Endometrium (tissue), 2 donors: ENCODE results near the gene DHRS1.

Source experiments
- FAIRE-seq: peaks from 2 replicates; lab custom pipeline; 2012; peaks lifted over from hg19 to GRCh38; lab: Jason Lieb, UNC
- donor health status: control.
- donor health status: control.

Gene DHRS1

DNA sequence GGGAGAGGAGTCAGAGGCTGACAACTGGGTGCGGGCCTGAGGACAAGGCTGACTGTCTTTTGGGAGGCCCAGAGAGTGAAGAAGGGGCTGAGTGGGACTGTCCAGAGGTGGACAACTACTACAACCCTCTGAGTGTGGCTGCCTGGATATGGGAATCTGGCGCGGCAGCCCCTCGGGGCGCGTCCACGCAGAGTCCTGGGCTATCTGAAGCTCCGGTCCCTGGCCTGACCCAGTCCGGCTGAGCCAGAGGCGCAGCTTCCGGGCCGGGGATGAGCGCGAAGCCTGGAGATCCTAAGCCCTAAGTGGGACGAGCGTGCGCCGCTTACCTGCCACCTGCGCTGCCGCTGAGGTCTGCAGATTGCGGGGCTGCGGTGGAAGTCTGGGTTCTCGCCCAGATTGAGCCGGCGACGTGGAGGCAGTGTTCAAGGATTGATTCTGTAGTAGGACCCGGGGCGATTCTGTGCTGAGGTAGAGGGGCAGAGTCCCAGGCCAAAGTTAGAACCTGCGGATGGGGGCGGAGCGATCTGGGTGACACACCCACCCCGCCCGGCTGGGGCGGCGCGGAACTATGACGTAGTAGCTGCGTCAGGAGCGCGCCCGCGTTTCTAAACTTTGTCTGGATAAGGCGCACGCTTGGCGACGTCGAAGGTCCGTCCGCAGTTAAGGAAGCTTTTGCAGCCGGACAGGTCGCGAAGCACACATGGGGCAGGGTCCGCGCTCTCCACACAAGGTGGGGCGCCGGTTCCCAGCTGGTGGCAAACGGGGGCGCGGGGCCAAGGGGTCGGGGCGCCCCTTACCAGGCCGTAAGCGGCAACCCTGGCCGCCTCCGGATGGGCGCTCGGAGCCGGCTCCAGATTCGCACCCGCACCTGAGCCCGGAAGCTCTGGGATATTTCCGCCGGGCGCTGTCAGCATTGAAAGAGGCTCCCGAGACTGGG lies at the start of gene DHRS1, which contains the start of gene NOP9:
DHRS1 (minus strand) TSS at position 526 of the 937 bp plus-strand sequence. CDS start 674 bp downstream, outside the sequence.
NOP9 (plus strand) TSS at position 596 of the 937 bp plus-strand sequence; CDS start at position 701, 105 bp downstream.
- FAIRE-seq, result peak; percentile 12

DNA sequence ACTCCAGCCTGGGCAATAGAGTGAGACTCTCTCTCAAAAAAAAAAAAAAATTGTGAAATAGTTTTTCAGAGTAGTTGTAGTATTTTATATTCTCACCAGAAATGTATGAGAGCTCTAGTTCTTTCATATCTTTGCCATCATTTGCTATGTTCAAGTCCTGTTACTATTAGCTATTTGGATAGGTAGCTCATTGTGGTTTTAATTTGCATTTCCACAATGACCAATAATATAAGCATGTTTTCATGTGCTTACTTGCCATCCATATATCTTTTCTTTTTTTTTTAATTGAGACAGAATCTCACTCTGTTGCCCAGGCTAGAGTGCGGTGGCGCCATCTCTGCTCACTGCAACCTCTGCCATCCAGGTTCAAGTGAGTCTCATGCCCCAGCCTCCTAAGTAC lies 48.6 kb upstream of the DHRS1 start:
- no peak for FAIRE-seq

DNA sequence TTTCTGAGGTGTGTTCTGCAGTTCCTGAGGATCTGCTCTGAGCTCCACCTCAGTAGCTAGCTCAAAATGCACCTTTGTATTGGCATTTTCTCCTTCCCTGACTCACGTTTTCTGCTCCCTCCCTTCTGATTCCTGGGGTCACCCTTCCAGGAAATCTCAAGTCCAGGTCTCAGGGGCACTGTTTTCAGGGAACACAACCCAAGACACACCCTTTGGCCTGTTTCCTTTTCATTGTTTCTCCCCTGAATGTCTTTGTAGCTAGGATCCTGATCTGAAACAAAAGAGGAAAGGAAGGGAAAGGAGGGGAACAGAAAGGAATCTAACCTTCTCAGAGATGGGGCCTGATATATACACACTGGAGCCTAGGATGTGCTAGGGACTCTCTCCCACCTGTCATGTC lies 47.6 kb upstream of the DHRS1 start:
- no peak for FAIRE-seq

DNA sequence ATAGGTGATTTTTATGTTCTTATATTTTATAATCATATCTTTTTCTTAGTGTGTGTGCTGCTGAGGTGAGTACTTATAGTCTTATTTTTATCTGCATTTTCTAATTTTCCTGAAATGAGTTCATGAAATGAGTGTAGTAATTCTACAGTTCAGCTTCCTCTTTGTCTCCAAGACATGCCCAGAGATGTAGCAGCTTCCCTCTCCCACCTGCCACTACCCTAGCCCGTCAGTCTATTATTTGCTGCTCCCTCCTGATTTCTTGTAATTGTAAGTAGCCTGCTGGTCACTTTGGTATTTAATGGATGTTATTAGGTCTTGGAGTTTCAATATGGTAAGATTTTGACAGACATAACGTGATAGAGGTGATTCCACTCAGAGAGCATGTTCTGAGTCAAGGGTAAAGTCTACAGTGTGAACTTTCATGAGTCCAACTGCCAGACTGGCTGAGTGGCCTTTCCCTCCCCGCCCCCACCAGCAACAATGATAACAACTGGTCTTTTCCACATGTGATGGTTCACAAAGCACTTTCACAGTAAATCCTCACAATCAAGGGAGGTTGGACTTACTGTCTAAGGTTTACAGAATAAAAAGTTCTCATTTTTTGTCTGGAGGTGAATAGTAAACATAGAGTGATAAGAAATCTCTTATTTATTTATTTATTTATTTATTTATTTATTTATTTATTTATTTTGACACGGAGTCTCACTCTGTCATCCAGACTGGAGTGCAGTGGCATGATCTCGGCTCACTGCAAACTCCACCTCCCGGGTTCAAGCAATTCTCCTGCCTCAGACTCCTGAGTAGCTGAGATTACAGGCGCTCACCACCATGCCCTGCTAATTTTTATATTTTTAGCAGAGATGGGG lies 44.4 kb upstream of the DHRS1 start:
- no peak for FAIRE-seq

DNA sequence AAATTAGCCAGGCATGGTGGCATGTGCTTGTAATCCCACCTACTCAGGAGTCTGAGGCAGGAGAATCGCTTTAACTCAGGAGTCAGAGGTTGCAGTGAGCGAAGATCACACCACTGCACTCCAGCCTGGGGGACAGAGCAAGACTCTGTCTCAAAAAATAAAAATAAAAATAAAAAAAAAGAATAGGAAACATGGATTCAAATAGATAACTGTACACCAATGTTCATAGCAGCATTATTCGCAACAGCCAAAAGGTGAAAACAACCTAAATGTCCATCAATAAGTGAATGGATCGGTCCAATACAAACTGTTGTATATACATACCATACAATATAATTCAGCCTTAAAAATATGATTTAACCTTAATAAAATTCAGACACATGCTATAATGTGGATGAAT lies 43.3 kb upstream of the DHRS1 start:
- no peak for FAIRE-seq

DNA sequence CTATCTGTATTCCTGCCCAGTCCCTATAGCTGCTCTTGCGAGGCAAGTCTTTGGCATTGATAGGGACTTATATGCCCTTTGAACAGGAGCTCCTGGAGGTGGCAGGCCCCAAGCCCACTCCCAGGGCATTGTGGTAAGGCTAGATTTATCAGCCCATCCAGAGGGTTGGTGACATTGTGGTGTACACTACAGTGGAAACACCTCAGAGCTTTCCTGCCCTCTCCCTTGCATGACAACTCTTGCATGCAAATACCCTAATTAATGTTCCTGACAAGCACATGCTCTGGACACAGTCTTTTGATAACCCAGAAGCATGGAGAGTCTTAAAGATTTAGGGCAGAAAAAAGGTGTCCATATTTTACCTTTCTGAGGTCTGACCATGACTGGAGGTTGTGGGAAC lies 41.0 kb upstream of the DHRS1 start:
- FAIRE-seq, result no peak

DNA sequence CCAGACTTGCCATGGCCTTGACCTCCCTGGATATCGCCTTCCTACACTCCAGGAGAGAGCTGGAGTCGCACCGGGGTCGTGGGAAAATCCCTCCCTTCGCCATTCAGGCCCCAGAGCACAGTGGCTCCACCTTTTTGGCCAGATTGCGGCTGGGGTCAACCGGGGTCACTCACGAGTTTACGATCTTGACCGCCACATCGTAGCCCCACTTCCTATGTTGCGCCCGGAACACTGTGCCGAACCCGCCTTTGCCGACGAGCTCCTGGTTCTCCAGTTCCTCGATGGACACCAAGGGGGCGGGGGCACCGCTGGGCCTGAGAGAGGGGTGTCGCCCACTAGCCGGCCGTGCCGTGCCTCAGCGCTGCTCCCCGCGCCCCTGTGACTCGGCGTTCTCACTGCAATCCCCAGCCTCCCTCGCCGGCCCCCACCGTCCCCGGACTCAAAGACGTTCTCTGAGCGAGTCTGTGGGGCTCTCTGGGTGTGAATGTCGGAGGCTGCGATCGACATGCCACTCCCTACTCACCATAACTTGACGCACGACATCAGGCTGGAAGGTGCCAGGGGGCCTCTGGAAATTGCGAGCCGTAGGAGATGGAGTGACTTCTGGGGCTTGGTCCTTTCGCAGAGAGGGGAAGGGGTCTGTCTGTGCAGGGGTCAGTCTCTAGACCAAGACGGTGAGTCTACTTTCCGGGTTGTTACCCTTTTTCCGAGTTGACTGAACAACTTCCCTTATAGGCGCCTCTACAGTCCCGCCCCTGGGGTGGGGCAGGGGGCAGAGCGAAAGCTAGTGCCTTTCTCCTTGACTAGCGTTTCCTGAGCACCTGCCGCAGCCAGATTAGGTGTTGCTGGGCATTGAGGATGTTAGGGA lies 39.9 kb upstream of the DHRS1 start, which contains the start of gene RIPK3:
RIPK3 (minus strand) TSS at position 708 of the 868 bp plus-strand sequence; CDS start at position 543, 165 bp downstream.
- FAIRE-seq, result no peak

DNA sequence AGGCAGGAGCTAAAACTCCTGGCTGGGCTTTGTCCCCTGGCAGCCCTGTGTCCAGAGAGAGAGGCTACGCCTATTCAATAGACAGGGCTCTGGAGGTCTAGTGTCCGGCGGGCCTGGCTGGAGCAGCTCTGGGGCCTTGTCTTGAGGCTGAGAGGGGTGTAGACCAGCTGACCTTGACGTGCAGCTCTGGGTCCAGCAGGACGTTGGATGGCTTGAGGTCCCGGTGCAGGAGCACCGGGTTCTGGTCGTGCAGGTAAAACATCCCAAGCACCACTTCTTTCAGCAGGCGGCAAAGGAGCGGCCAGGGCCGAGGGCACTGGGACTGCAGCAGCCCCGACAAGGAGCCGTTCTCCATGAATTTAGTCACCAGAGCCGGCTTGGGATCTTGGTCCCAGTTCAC lies 39.3 kb upstream of the DHRS1 start:
- no peak for FAIRE-seq

DNA sequence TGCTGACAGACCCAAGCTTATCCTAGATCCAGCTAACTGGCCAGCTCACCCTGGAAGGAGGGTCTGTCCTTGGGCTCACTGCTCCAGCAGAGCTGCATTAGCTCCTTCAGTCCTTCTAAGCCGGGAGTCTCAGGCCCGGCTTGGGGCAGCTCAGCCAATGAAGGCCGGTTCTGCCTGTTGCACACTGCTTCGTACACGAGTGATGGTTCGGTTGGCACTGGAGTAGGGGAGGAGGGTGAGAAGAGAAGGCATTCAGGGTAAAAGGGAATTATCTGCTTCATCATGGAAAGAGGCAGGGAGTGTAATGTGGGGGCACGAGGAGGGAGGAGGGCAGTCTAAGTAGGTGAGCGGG lies 38.2 kb upstream of the DHRS1 start:
- FAIRE-seq, result no peak

DNA sequence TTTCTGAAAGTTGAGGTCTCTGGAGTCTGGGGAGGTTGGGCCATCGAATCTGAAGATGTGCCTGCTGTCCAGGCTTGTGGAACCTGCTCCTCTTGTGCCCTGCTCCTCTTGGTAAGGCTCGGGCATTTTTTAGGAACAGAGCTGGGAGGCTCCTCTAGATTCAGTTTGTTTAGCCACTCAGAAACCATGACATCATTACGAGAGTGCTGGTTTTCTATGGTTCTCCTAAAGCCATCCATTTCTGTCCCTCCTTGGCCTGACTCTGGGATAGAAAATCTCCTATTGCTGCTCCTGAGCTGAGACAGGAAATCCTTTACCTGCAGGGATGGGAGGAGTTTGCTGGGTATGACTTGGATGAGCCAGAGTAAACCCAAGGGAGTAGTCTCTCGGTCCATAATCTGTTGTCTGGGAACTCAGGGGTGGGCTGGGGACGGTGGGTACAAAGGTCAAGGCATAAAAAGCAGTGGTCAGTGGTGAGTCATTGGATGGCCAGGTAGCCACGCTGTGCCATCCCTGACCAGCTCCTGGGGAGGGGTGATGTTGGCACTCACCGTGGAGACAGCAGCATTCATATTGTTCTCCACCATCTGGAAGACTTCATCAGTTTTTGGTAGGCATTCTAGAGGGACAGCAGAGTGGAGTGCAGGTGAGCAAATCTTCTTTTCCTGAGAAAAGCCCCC lies 37.7 kb upstream of the DHRS1 start:
- FAIRE-seq, result no peak

DNA sequence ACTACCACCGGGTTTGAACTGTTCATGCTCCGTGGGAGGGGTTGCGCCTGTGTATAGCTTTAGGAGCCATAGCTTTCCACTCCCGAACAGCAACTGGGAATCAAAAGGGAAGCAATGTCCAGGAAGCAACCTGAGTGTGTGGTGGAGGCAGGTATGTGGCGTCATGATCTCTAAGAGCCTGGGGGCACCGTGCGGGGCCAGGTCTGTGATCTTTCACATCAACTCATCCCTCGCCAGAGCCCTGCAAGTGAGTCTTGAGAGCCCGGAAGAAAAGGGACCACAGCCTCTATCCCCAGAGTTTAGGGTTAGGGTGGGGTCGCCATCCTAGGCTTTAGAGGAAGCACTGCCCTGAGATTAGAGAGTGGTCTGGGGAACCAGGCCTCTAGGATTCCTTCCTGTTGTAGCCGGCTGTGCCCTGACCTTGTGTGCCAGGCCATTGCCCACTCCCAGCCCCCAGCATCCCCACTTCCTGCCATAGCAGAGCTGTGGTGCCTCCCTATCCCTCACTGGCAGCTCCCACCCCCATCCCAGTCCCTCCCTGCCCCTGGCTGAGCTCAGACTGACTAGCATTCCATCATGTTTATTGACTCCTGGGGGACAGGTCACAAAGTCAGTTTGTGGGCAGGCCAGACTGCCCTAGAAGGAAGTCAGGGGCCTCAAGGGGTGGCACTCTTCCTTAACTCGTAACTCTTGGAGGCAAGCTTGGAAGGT lies 36.0 kb upstream of the DHRS1 start:
- no peak for FAIRE-seq

DNA sequence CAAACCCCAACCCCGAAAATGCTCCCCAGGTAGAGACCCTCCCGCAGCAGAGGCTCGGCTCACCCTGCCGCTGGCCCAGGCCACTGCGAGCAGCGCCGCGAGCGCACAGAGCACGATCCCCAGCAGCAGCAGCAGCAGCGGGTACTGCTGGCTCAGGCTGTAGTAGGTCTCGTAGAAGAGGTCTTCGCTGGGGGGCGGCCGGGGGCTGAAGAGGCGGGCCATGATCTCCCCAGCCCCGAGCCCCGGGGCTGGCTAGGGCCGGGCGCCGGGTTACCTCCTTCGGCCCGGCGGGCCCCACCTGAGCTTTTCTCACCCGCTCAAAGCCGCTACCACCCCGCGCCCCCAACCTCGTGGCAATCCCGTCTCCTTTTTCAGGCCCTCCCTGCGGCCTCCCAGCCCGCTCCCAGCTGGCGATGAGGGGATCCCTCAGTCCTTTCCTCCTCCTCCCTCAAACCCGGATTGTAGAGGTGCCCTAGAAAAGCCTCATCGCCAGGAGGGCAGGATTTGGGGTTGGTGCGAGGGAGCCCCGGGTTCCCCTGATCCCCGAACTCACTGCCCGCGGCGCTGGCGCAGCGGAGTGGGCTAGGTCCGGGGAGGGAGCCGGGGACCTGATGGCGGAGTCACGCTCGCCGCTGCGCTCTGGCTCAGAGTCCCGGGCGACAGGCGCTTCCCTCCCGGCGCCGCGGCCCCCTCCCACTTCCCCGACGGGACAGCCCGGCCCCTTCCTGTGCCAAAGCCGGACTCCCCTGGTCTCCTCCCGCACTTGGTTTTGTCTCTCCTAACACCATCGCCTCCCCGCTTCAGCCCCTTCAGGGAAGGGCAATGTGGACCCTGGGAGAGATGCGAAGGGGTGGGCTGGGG lies 35.1 kb upstream of the DHRS1 start, which contains the start of gene ADCY4:
ADCY4 (minus strand) TSS at position 641 of the 861 bp plus-strand sequence; CDS start at position 222, 419 bp downstream.
- FAIRE-seq, result no peak

DNA sequence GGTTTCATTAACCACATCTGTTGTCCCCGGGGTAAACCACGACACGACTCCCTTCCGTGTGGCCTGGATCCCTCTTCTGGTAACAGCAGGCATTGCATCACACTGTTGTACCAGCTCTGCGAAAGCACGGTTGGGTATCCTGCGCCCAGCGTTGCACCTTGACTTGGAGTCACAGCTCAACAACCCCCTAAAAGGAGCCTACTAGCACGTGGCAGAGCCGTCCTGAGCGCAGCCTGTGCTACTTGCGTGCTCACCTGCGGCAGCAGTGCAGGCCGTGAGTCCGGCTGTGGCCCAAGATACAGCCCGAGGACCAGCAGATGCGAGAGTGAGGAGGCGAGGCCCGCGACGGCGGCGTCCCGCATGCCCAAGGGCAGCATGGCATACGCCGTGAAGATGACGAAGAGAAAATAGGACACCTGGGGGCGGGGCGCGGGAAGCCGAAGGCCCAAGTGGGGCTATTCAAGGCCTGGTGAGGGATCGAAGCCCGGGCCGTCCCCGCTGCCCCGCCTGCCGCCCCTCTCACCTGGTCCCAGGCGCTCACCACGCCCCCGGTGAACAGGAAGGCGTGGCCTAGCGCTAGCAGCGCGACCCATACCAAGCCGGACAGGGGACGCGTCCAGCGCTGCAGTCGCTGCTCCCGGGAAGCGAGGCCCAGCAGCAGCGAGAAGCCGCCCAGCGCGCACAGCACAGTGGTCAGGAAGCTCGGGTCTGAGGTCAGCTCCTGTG lies 32.9 kb upstream of the DHRS1 start:
- FAIRE-seq, result no peak

DNA sequence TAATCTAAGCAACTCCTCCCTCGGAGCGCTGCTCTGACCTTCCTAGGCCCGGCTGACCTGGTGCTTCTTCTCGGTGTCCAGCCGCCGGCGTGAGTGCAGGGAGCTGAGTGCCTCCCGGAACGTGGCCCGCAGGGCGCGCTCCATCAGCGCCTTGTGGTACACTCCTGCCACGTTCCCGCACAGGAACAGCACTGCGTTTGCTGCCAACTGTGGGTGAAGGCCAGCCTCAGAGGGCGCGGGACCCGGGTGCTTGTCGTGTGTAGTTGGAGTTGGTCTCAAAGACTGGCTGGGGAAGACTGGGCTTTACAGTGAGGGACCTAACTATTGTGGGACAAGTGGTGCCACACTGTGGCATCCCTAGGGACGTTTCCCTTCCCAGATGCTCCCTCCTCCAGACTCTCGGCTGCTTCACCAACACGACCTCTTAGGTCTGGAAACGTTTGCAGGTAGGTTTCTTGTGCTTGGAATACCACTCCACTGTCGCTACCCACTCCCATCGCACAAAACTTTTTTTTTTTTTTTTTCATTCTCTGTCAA lies 32.2 kb upstream of the DHRS1 start:
- no peak for FAIRE-seq

DNA sequence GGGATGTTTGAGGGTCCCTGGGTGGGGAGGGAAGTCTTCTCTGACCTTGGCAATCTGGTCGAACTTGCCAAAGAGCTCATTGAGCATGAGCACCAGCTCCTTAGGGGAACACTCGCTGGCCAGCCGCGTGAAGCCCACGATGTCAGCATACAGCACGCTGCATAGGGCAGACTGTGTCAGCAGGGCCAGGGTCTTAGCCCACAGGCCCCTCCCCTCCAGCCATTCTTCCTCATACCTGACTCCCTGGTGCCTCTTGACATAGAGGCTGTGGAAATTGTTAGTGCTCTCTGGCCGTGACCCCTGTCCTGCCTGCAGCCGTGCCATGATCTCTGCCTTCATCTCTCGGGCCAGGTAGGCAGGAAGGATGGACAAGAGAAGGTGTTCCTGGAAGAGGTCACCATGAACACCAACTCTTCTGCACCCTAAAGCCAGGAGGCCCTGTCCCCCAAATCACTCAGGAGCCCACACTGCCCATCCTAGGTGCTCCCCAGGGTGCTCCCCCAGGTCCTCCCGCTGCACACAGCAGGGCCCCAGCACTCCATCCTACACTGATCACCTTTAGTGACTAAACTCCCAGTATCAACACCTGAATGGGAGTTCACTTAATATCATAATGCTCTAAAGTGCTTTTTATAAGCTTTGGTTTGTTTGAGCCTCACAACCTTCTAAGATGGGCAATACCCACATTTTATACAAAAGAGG lies 31.5 kb upstream of the DHRS1 start:
- no peak for FAIRE-seq

DNA sequence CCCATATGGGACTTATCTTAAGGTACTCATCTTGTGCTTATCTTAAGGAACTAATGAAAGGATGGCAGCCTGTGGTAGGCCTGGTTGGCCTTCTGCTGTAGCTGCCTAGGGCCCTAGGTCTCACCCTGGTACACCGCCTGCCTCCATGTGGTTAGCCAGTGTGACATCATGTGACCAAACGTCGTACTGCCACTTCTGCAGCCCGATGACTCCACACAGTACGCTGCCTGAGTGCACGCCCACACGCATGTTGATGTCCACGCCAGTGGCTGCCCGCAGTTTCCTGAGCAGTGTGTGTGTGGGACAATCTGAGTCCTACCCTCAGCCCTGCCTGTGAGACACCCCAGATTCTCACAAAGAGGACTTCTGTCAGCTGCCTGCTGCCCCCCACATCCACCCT lies 30.2 kb upstream of the DHRS1 start:
- FAIRE-seq, result no peak

DNA sequence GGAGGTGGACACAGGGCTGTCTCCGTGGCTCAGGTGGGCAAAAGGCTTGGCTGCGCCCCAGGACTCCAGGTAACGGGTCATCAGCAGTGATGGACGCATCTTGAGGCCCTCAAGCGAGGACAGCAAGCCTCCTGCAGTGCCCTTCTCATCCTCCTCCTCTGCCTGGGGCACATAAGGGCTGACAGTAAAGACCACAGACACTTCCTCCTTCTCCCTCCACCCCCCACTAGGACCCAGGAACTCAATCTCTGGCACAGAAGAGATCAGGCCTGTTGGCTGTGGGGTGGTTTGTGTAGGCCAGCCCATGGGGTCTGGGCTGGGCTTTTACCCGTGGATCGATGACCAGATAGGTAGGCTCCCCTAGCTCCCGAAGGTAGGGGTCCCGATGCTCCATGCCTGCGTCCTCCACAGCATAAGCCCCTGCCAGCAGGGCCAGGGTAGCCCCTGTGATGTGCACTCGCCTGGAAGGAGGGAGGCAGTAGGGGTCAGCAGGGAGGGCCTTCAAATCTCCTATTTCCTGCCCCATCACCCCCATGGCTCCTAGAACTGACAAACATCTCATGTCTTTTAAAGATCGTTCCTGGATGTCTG lies 29.6 kb upstream of the DHRS1 start:
- FAIRE-seq, result no peak
